ENCODE results near the gene CCDC88A.

Gene CCDC88A

GRCh38 chr2:55422876-55423665, 3.4 kb upstream of the CCDC88A start:
- DNase-seq (ENCODE audit: low read depth), result no peak

- no peak for DNase-seq (ENCODE audit: low read depth)
Observed at GRCh38 chr2:55421326-55421725, 1.7 kb upstream of the CCDC88A start.

- DNase-seq (ENCODE audit: low read depth), result no peak
Observed at GRCh38 chr2:55420871-55421270, 1.2 kb upstream of the CCDC88A start.

GRCh38 chr2:55420439-55420725, 726 bp upstream of the CCDC88A start:
- no peak for DNase-seq (ENCODE audit: low read depth)

GRCh38 chr2:55419233-55419678, 400 bp downstream of the CCDC88A start:
- no peak for DNase-seq (ENCODE audit: low read depth)

DNA sequence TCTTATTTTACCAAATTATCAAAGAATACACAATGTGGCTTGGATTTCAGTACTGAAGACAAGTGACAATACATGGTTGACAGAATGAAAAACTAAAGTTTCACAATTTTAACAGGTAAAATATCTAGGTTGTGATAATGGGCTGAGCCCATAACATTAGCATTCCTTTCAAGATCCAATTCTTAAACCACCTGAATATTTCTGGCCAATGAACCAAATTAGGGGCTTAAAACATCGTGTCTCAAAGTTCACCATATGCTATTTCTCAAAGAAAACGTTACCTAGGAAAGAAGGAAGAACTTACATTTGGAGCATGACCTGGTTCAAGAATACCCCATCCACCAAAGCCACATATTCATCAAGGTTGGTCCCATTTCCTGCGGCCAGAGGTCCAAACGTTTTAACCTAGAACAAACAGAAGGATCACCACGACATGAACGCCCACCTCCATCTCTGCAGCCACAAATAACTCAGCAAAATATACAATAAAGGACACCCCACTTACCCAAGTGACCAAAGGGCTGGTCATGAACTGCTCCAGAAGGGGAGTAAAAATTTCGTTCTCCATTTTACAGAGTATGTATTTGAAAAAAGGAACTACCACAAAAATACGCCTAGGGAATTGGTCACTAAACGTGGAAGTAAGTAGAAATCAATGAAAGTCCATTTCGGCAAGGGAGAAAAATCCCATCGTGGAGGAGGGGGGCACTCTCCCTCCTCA, 984 bp downstream of the CCDC88A start:
- no peak for DNase-seq (ENCODE audit: low read depth)

GRCh38 chr2:55418072-55418471, 1.6 kb downstream of the CCDC88A start:
- no peak for DNase-seq (ENCODE audit: low read depth)

GRCh38 chr2:55416786-55417568, 2.7 kb downstream of the CCDC88A start:
- DNase-seq (ENCODE audit: low read depth), result no peak

- DNase-seq (ENCODE audit: low read depth), result no peak
Observed at GRCh38 chr2:55415300-55415699, 4.4 kb downstream of the CCDC88A start.

- DNase-seq (ENCODE audit: low read depth), result no peak
Observed at GRCh38 chr2:55408918-55409868, 10.5 kb downstream of the CCDC88A start.

DNA sequence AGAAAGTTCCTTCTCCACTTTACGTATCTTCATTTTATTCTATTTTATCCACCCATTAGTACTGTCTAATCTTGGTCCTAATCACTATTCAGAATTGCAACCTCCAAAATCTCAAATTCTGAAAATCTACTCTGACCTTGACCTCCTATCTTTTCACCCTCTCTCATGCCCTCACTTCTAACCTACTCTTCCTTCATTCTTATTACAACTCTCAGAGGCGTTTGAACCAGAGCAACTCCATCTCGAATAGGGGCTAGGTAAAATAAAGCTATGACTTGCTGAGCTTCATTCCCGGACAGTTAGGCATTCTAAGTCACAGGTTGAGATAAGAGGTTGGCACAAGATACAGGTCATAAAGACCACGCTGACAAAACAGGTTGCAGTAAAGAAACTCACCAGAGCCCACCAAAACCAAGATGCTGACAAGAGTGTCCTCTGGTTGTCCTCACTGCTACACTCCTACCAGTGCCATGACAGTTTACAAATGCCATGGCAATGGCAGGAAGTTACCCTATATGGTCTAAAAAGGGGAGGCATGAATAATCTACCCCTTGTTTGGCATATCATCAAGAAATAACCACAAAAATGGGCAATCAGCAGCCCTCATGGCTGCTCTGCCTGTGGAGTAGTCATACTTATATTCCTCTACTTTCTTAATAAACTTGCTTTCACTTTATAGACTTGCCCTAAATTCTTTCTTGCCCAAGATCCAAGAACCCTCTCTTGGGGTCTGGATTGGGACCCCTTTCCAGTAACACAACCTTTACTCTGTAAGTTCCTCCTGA, 11.4 kb downstream of the CCDC88A start:
- DNase-seq (ENCODE audit: low read depth), result no peak

DNA sequence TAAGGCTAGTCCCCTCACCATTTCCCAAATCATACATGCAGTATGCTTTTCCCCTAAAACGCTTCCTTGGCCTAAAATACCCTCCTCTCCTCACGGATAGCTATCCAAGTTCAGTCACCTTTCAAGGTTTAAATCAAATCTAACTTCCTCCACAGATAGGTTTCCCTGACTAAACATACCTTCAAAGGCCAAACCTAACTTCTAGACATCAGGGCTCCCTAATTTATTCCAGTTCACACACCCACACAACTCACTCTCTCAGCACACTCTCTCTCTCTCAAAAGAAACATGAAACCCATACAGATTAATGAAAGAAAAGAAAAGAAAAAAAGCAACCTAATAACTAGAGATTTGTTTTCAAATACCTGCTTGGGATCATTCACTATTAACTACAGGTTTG, 14.5 kb downstream of the CCDC88A start:
- no peak for DNase-seq (ENCODE audit: low read depth)

DNA sequence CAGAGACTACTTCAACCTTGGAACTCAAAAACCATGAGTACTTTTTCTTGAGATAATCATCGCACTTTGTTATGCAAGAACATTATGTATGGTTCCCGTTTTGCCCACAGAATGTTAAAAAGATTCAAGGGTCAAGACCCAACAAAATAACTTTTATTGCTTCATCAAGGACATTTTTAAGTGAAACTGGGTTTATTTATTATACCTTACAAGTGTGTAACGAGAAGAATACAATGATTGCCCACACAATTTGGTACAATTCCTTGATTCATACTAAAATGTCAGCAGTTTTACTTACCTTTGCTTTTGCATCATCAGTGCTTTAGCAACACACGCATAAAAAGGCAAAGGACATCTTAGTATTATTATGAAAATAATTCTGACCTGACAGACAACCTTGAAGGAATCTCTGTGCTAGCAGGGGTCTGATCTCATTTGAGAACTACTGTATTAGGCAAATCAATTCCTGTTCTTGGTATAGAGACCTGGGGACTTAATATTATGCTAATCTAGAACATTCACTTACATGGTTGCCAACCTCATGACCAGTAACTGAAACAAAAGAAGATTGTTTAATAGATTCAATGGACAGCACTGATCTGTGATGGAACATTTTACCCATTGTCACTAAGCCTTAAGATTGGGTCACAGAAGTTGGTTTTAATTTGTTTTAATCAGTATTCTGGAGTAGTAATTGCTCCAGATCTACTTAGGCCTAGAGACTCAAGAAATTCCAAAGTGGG, 16.2 kb downstream of the CCDC88A start:
- DNase-seq (ENCODE audit: low read depth), result no peak

- DNase-seq (ENCODE audit: low read depth), result no peak
Observed at GRCh38 chr2:55401124-55401523, 18.5 kb downstream of the CCDC88A start.

DNA sequence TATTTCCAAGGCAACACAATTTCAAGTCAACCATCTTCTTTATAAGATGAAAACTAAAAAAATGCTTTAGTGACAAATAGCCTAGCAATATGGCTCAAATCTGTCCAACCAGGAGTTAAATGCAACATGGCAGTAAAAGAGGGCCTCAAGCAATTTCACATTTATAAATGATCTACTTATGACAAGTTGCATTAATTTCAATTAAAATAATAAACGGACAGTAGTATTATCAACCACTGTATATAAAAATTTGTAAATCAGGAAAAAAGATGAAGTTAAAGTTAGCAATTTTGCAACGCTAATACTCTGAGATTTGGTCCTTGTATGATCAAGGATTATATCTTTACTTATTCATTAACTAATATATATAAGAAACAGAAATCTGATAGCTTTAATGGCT, 19.3 kb downstream of the CCDC88A start:
- no peak for DNase-seq (ENCODE audit: low read depth)

DNA sequence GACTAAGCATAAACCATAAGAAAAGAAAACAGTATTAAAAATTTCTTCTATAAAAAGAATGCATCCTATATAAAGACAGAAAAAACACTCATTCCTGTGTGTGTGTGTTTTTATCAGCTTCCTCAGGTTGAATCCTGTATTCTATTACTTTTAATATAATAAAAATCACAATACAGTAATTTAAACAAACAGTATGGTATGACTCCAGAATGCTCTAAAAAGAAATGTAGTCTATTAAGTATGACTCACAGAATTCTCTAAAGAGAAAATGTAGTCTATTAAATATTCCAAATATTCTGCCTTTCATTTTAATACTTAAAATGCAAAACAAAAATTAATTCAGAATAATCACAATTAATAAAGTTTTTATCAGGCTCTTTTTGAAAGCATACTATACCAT, 19.8 kb downstream of the CCDC88A start:
- no peak for DNase-seq (ENCODE audit: low read depth)

- no peak for DNase-seq (ENCODE audit: low read depth)
Observed at GRCh38 chr2:55395724-55396605, 23.7 kb downstream of the CCDC88A start.

DNA sequence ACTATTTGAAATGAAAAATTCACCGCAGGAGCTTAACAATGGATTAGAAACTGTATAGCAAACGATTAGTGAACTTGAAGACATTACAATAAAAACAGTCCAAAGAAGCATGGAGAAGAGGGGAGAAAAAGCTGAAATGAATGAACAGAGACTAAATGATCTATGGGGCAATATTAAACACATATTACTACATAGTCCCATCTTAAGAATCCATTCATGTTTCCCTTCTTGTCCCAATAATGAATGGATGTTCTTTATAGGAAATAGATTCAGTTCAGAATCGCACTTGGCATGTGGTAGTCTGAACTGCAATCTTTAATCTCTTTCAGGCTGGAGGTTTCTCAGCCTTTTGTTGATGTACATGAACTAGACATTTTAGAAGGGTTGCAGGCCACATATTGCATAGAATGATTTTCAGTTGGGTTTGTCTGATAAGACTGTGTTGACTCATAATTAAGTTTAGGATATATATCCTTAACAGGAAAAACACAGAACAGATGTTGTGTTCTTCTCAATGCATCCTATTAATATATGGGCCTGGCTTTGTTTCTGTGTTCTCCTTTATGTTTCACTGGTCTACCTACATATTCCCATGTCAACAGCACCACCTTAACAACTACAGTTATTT, 27.9 kb downstream of the CCDC88A start:
- no peak for DNase-seq (ENCODE audit: low read depth)

DNA sequence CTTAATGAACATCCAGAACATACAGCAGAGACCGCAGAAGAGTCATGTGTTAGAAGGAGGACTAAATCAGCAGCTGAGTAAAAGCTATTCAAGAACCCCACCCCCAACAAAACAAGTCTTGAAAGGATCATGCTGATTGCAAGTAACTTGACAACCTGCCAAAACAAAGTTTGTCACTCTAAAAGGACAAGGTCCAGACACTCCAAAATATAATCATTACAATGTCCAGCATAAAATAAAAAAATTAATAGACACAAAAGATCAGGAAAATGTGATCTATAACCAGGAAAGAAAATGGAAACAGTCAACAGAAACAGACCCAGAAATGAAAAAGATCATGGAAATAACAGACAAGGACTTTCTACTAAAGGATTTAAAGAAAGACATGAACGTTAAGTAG, 28.5 kb downstream of the CCDC88A start:
- DNase-seq (ENCODE audit: low read depth), result no peak
